IMR-90 (cell line): ENCODE data around the gene LRIG1.

ENCODE experiments used
- CEBPB ChIP-seq: IDR thresholded peaks from 2 replicates; pipeline ENCODE4 v1.6.1; 2012; ENCODE audit warnings: low read depth, low read length, improper control_type of control experiment
- FOS ChIP-seq: fragments of 150-350 bp; IDR thresholded peaks from 2 replicates; pipeline ENCODE4 v1.6.1; 2016; ENCODE audit warnings: low read depth, low read length
- MAFK ChIP-seq: IDR thresholded peaks from 2 replicates; pipeline ENCODE4 v1.6.1; 2012; ENCODE audit warnings: low read depth, low read length, improper control_type of control experiment
- MAZ ChIP-seq: IDR thresholded peaks from 2 replicates; pipeline ENCODE4 v1.6.1; 2012; ENCODE audit warnings: low read depth, mild to moderate bottlenecking, low read length, improper control_type of control experiment, moderate library complexity, borderline replicate concordance
- POLR2A ChIP-seq: IDR thresholded peaks from 2 replicates; pipeline ENCODE4 v1.6.1; 2012; ENCODE audit warnings: mild to moderate bottlenecking, low read depth, low read length
- TF ChIP-seq, protein P1 (sequence below): conservative IDR thresholded peaks from 2 replicates; pipeline ENCODE4 v1.5.1; 2012; ENCODE audit warnings: mild to moderate bottlenecking, low read depth, low read length, improper control_type of control experiment

DNA sequence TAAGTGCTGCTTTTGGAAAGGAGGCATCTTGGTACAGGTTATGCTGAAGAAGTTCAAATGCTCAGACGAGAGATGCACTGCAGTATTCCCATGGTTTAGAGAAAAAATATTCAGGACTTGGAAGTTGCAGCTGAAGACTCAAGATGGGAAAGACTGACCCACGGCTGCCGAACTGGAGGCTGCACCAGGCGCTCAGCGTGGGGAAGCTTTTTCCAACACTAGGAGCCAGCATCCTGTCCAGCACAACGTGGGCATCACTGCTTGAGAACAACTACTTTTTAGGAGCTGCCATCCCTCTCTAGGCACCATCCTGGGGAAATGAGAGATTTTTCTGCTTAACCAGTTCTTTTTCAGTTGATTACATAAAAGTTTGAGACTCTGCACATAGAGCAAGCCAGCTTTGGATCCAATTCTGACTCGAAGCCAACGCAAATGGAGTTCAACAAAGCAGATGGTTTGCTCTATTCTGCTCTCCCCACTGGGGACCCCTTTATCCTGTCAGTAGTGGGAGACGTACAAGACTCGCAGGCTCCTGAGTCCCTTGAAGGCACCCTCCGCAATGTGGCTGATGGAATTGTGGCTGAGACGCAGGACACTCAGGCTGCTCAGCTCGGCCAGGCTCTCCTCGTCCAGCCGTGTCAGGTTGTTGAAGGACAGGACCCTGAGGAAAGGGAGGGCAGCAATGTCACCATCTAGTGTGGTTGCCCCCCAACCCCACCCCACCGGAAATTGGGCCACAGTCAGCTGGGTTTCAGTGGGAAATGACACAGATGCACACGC is 93.8 kb downstream of the LRIG1 start:
- TF ChIP-seq, protein P1, sequence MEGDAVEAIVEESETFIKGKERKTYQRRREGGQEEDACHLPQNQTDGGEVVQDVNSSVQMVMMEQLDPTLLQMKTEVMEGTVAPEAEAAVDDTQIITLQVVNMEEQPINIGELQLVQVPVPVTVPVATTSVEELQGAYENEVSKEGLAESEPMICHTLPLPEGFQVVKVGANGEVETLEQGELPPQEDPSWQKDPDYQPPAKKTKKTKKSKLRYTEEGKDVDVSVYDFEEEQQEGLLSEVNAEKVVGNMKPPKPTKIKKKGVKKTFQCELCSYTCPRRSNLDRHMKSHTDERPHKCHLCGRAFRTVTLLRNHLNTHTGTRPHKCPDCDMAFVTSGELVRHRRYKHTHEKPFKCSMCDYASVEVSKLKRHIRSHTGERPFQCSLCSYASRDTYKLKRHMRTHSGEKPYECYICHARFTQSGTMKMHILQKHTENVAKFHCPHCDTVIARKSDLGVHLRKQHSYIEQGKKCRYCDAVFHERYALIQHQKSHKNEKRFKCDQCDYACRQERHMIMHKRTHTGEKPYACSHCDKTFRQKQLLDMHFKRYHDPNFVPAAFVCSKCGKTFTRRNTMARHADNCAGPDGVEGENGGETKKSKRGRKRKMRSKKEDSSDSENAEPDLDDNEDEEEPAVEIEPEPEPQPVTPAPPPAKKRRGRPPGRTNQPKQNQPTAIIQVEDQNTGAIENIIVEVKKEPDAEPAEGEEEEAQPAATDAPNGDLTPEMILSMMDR: no peak
- TF ChIP-seq CEBPB (no peak), POLR2A (no peak), MAZ (no peak), MAFK (no peak), FOS (no peak)
